ENCODE results near the gene TAF11L9.
"Not testable (repeated sequence)": the region's sequence is repeated elsewhere in the genome, so short reads cannot be mapped to it uniquely, and the experiment has no call there.

Gene TAF11L9

GRCh38 chr5:17594255-17594654, at the start of gene TAF11L9:
TSS of gene TAF11L9 (minus strand) at chr5:17594394.
- not testable (repeated sequence) for H3K4me1 Mint-ChIP-seq; H3K36me3 Mint-ChIP-seq (ENCODE audit: insufficient read depth); H3K27me3 Mint-ChIP-seq; H3K4me3 Mint-ChIP-seq; H3K9me3 Mint-ChIP-seq; H3K27ac Mint-ChIP-seq (ENCODE audit: low read depth); ATAC-seq (replicated peaks; ENCODE audit: extremely low read depth, poor library complexity, severe bottlenecking); DNase-seq (ENCODE audit: low spot score in 2 of 2)

GRCh38 chr5:17634160-17634559, 40.0 kb upstream of the TAF11L9 start, which contains the start of gene TAF11L14:
TSS of gene TAF11L14 (plus strand) at chr5:17634460.
- Mint-ChIP-seq H3K27ac (ENCODE audit: low read depth) (no peak within 1 kb of the TSS), H3K4me3 (no peak within 1 kb of the TSS), H3K36me3 (ENCODE audit: insufficient read depth) (peaks cover 2% of the 10 kb centered on the region)

GRCh38 chr5:17631788-17632187, 37.6 kb upstream of the TAF11L9 start, which contains the start of gene TAF11L13:
TSS of gene TAF11L13 (plus strand) at chr5:17632088.
- not testable (repeated sequence) for H3K4me1 Mint-ChIP-seq; DNase-seq (ENCODE audit: low spot score in 2 of 2); H3K9me3 Mint-ChIP-seq; H3K27ac Mint-ChIP-seq (ENCODE audit: low read depth); ATAC-seq (replicated peaks; ENCODE audit: extremely low read depth, poor library complexity, severe bottlenecking); H3K4me3 Mint-ChIP-seq; H3K27me3 Mint-ChIP-seq; H3K36me3 Mint-ChIP-seq (ENCODE audit: insufficient read depth)

More at GRCh38 chr5:17634160-17634559, 40.0 kb upstream of the TAF11L9 start, which contains the start of gene TAF11L14:
- H3K27me3 Mint-ChIP-seq = no peaks in the 10 kb centered on the region
- no peaks in the 10 kb centered on the region for H3K4me1 Mint-ChIP-seq
- H3K9me3 Mint-ChIP-seq = no peaks in the 10 kb centered on the region
- no peak for DNase-seq (ENCODE audit: low spot score in 2 of 2)
- no peak for ATAC-seq (replicated peaks; ENCODE audit: extremely low read depth, poor library complexity, severe bottlenecking)

- ATAC-seq (replicated peaks; ENCODE audit: extremely low read depth, poor library complexity, severe bottlenecking) = no peak
- no peaks in the 10 kb centered on the region for H3K36me3 Mint-ChIP-seq (ENCODE audit: insufficient read depth)
- H3K27me3 Mint-ChIP-seq = no peaks in the 10 kb centered on the region
These were observed 31.5 kb upstream of the TAF11L9 start for GRCh38 chr5:17625686-17626085.

GRCh38 chr5:17620627-17621026, 26.4 kb upstream of the TAF11L9 start:
- DNase-seq (ENCODE audit: low spot score in 2 of 2) (no peak), ATAC-seq (replicated peaks; ENCODE audit: extremely low read depth, poor library complexity, severe bottlenecking) (no peak)
- Mint-ChIP-seq H3K36me3 (ENCODE audit: insufficient read depth) (no peaks in the 10 kb centered on the region), H3K27me3 (no peaks in the 10 kb centered on the region), H3K4me3 (no peak overlapping the region), H3K27ac (ENCODE audit: low read depth) (no peak overlapping the region), H3K9me3 (peaks cover 6% of the 10 kb centered on the region), H3K4me1 (no peaks in the 10 kb centered on the region)

More at GRCh38 chr5:17625686-17626085, 31.5 kb upstream of the TAF11L9 start:
- no peak for DNase-seq (ENCODE audit: low spot score in 2 of 2)
- H3K27ac Mint-ChIP-seq (ENCODE audit: low read depth) = no peak overlapping the region
- no peaks in the 10 kb centered on the region for H3K4me1 Mint-ChIP-seq
- H3K9me3 Mint-ChIP-seq = peaks cover 11% of the 10 kb centered on the region
- no peak overlapping the region for H3K4me3 Mint-ChIP-seq

- Mint-ChIP-seq H3K36me3 (ENCODE audit: insufficient read depth) (no peaks in the 10 kb centered on the region), H3K4me1 (no peaks in the 10 kb centered on the region), H3K27me3 (no peaks in the 10 kb centered on the region), H3K27ac (ENCODE audit: low read depth) (no peak overlapping the region), H3K9me3 (peaks cover 4% of the 10 kb centered on the region), H3K4me3 (no peak overlapping the region)
- DNase-seq (ENCODE audit: low spot score in 2 of 2) (no peak), ATAC-seq (replicated peaks; ENCODE audit: extremely low read depth, poor library complexity, severe bottlenecking) (no peak)
These were observed 25.2 kb upstream of the TAF11L9 start for GRCh38 chr5:17619354-17619753.

- DNase-seq (ENCODE audit: low spot score in 2 of 2) = no peak
- Mint-ChIP-seq H3K27ac (ENCODE audit: low read depth) (no peak overlapping the region), H3K9me3 (peaks cover 5% of the 10 kb centered on the region), H3K4me1 (no peaks in the 10 kb centered on the region), H3K27me3 (no peaks in the 10 kb centered on the region), H3K4me3 (no peak overlapping the region), H3K36me3 (ENCODE audit: insufficient read depth) (no peaks in the 10 kb centered on the region)
- ATAC-seq (replicated peaks; ENCODE audit: extremely low read depth, poor library complexity, severe bottlenecking) = no peak
These were observed 20.8 kb upstream of the TAF11L9 start for GRCh38 chr5:17614872-17615605.

GRCh38 chr5:17610092-17610491, 15.9 kb upstream of the TAF11L9 start, which contains the start of gene TAF11L12:
TSS of gene TAF11L12 (plus strand) at chr5:17610392.
- not testable (repeated sequence) for ATAC-seq (replicated peaks; ENCODE audit: extremely low read depth, poor library complexity, severe bottlenecking); H3K9me3 Mint-ChIP-seq; H3K36me3 Mint-ChIP-seq (ENCODE audit: insufficient read depth); H3K4me1 Mint-ChIP-seq; H3K4me3 Mint-ChIP-seq; DNase-seq (ENCODE audit: low spot score in 2 of 2); H3K27ac Mint-ChIP-seq (ENCODE audit: low read depth); H3K27me3 Mint-ChIP-seq

GRCh38 chr5:17607461-17607860, 13.3 kb upstream of the TAF11L9 start:
- H3K36me3 Mint-ChIP-seq (ENCODE audit: insufficient read depth); ATAC-seq (replicated peaks; ENCODE audit: extremely low read depth, poor library complexity, severe bottlenecking); H3K4me1 Mint-ChIP-seq; DNase-seq (ENCODE audit: low spot score in 2 of 2); H3K4me3 Mint-ChIP-seq; H3K27me3 Mint-ChIP-seq; H3K27ac Mint-ChIP-seq (ENCODE audit: low read depth): not testable (repeated sequence)
- peaks cover 10% of the 10 kb centered on the region for H3K9me3 Mint-ChIP-seq

- DNase-seq (ENCODE audit: low spot score in 2 of 2) (no peak), ATAC-seq (replicated peaks; ENCODE audit: extremely low read depth, poor library complexity, severe bottlenecking) (no peak)
- no peaks in the 10 kb centered on the region for H3K4me1 Mint-ChIP-seq
- no peak overlapping the region for H3K27ac Mint-ChIP-seq (ENCODE audit: low read depth)
- peaks cover 10% of the 10 kb centered on the region for H3K9me3 Mint-ChIP-seq
- no peaks in the 10 kb centered on the region for H3K36me3 Mint-ChIP-seq (ENCODE audit: insufficient read depth)
- no peak overlapping the region for H3K4me3 Mint-ChIP-seq
- H3K27me3 Mint-ChIP-seq = no peaks in the 10 kb centered on the region
These were observed 10.8 kb upstream of the TAF11L9 start for GRCh38 chr5:17604951-17605350.

GRCh38 chr5:17603880-17604279, 9.7 kb upstream of the TAF11L9 start, which contains the start of gene TAF11L11:
TSS of gene TAF11L11 (plus strand) at chr5:17604183.
- peaks cover 10% of the 10 kb centered on the region for H3K9me3 Mint-ChIP-seq
- not testable (repeated sequence) for H3K36me3 Mint-ChIP-seq (ENCODE audit: insufficient read depth); DNase-seq (ENCODE audit: low spot score in 2 of 2); ATAC-seq (replicated peaks; ENCODE audit: extremely low read depth, poor library complexity, severe bottlenecking); H3K4me1 Mint-ChIP-seq; H3K27me3 Mint-ChIP-seq; H3K27ac Mint-ChIP-seq (ENCODE audit: low read depth); H3K4me3 Mint-ChIP-seq

GRCh38 chr5:17597728-17598127, 3.5 kb upstream of the TAF11L9 start, which contains the start of gene TAF11L10:
TSS of gene TAF11L10 (minus strand) at chr5:17597828.
- not testable (repeated sequence) for H3K27me3 Mint-ChIP-seq; ATAC-seq (replicated peaks; ENCODE audit: extremely low read depth, poor library complexity, severe bottlenecking); H3K27ac Mint-ChIP-seq (ENCODE audit: low read depth); H3K9me3 Mint-ChIP-seq; DNase-seq (ENCODE audit: low spot score in 2 of 2); H3K4me1 Mint-ChIP-seq; H3K36me3 Mint-ChIP-seq (ENCODE audit: insufficient read depth); H3K4me3 Mint-ChIP-seq

- not testable (repeated sequence) for H3K27me3 Mint-ChIP-seq; ATAC-seq (replicated peaks; ENCODE audit: extremely low read depth, poor library complexity, severe bottlenecking); DNase-seq (ENCODE audit: low spot score in 2 of 2); H3K4me1 Mint-ChIP-seq; H3K27ac Mint-ChIP-seq (ENCODE audit: low read depth); H3K36me3 Mint-ChIP-seq (ENCODE audit: insufficient read depth); H3K9me3 Mint-ChIP-seq; H3K4me3 Mint-ChIP-seq
These were observed 3.3 kb downstream of the TAF11L9 start, which contains the start of gene TAF11L8 for GRCh38 chr5:17590860-17591259. TSS of gene TAF11L8 (minus strand) at chr5:17590960.

All from central memory CD8-positive, alpha-beta T cell (primary cell).